Urinary bladder (tissue), 4 donors: ENCODE results near the gene WFS1. TPM values are rescaled to one million over a fixed set of nuclear protein-coding genes. Genes with fewer than 3 reads are reported as not detected.

Source experiments
- DNase-seq: peaks from one replicate; pipeline ENCODE4 v3.0.0-alpha.2; 2015; ENCODE audit errors: extremely low spot score
- H3K27ac ChIP-seq: one replicate; pipeline ENCODE4 v1.5.1; 2013; ENCODE audit warnings: low read depth, mild to moderate bottlenecking, moderate library complexity
- H3K36me3 ChIP-seq: one replicate; pipeline ENCODE4 v1.6.1; 2013; ENCODE audit warnings: mild to moderate bottlenecking, moderate library complexity; ENCODE audit not compliant: insufficient read depth
- H3K4me1 ChIP-seq: one replicate; pipeline ENCODE4 v1.6.1; 2013; ENCODE audit warnings: mild to moderate bottlenecking, moderate library complexity; ENCODE audit not compliant: insufficient read depth
- H3K4me3 ChIP-seq: one replicate; pipeline ENCODE4 v1.5.1; 2013; ENCODE audit warnings: low read depth, low read length
- WGBS: extraction: QIAGEN DNeasy Blood & Tissue Kit; methylation state at CpG from one replicate; pipeline ENCODE4 v1.1.7; 2013; 5-methylcytosine and 5-hydroxymethylcytosine counted together
- polyA plus RNA-seq: library from polyadenylated mRNA; stranded (reverse); fragments of 200-250 nt; gene quantifications from one replicate; pipeline ENCODE4 v1.2.3, GENCODE V29; 2013
- total RNA-seq: library from RNA; depleted of rRNA; stranded (reverse); fragments of >200 nt; gene quantifications from one replicate; pipeline ENCODE4 v1.2.3, GENCODE V29; 2014
- donor health status: healthy with polysubstance abuse.
- donor health status: healthy.

The WFS1 gene
- total and polyA plus RNA-seq, 2 donors, result 20.5 to 85.3 TPM

GRCh38 chr4:6259886-6260285 lies 9.8 kb upstream of the WFS1 start:
- no peaks in the 10 kb centered on the region for H3K36me3 ChIP-seq
- H3K4me1 ChIP-seq, result no peaks in the 10 kb centered on the region
- H3K4me3 ChIP-seq, result no peak overlapping the region
- 84% methylated on average over 8 of the region's 8 CpGs for WGBS
- H3K27ac ChIP-seq, result no peak overlapping the region
- no peak for DNase-seq

GRCh38 chr4:6262176-6262575 lies 7.5 kb upstream of the WFS1 start:
- DNase-seq, result no peak
- 86% methylated on average over 12 of the region's 12 CpGs for WGBS
- Histone ChIP-seq H3K4me3 (no peak overlapping the region), H3K27ac (no peak overlapping the region), H3K4me1 (no peaks in the 10 kb centered on the region), H3K36me3 (no peaks in the 10 kb centered on the region)

GRCh38 chr4:6262847-6263487 lies 6.7 kb upstream of the WFS1 start:
- no peak for DNase-seq
- 74% methylated on average over 10 of the region's 10 CpGs for WGBS
- Histone ChIP-seq H3K27ac (no peak overlapping the region), H3K36me3 (no peaks in the 10 kb centered on the region), H3K4me1 (no peaks in the 10 kb centered on the region), H3K4me3 (no peak overlapping the region)

- no peaks in the 10 kb centered on the region for H3K4me1 ChIP-seq
- no peaks in the 10 kb centered on the region for H3K36me3 ChIP-seq
- DNase-seq, result no peak
- H3K27ac ChIP-seq, result no peak overlapping the region
- WGBS, result 74% methylated on average over 15 of the region's 15 CpGs
- H3K4me3 ChIP-seq, result no peak overlapping the region
Observed at GRCh38 chr4:6263526-6264224, 6.0 kb upstream of the WFS1 start.

- Histone ChIP-seq H3K4me1 (no peaks in the 10 kb centered on the region), H3K4me3 (no peak overlapping the region), H3K36me3 (no peaks in the 10 kb centered on the region), H3K27ac (no peak overlapping the region)
- 58% methylated on average over 3 of the region's 3 CpGs for WGBS
- DNase-seq, result no peak
Observed at GRCh38 chr4:6264225-6264540, 5.5 kb upstream of the WFS1 start.

- 77% methylated on average over 3 of the region's 3 CpGs for WGBS
Observed at GRCh38 chr4:6265546-6265945, 4.1 kb upstream of the WFS1 start.

GRCh38 chr4:6267573-6267972 lies 2.1 kb upstream of the WFS1 start:
- WGBS, result 48% methylated on average over 3 of the region's 3 CpGs
- Histone ChIP-seq H3K36me3 (no peaks in the 10 kb centered on the region), H3K4me3 (no peak overlapping the region), H3K4me1 (no peaks in the 10 kb centered on the region), H3K27ac (no peak overlapping the region)
- DNase-seq, result no peak

More at GRCh38 chr4:6265546-6265945, 4.1 kb upstream of the WFS1 start:
- Histone ChIP-seq H3K4me3 (no peak overlapping the region), H3K27ac (no peak overlapping the region), H3K36me3 (no peaks in the 10 kb centered on the region), H3K4me1 (no peaks in the 10 kb centered on the region)
- DNase-seq, result no peak

GRCh38 chr4:6268650-6269615 lies 717 bp upstream of the WFS1 start:
- Histone ChIP-seq H3K36me3 (no peaks in the 10 kb centered on the region), H3K4me1 (no peaks in the 10 kb centered on the region), H3K4me3 (no peak overlapping the region), H3K27ac (no peak overlapping the region)
- WGBS, result 25% methylated on average over 32 of the region's 32 CpGs
- no peak for DNase-seq

GRCh38 chr4:6270636-6271121 lies 1.0 kb downstream of the WFS1 start:
- no peaks in the 10 kb centered on the region for H3K4me1 ChIP-seq
- WGBS, result 20% methylated on average over 8 of the region's 8 CpGs
- H3K27ac ChIP-seq, result no peak overlapping the region
- DNase-seq, result no peak
- H3K36me3 ChIP-seq, result no peaks in the 10 kb centered on the region
- peak overlapping the region; percentile 93 for H3K4me3 ChIP-seq

- no peaks in the 10 kb centered on the region for H3K36me3 ChIP-seq
- H3K4me1 ChIP-seq, result no peaks in the 10 kb centered on the region
- DNase-seq, result no peak
- WGBS, result 60% methylated on average over 9 of the region's 9 CpGs
- no peak overlapping the region for H3K4me3 ChIP-seq
- H3K27ac ChIP-seq, result no peak overlapping the region
Observed at GRCh38 chr4:6271206-6271605, 1.6 kb downstream of the WFS1 start.

- DNase-seq, result no peak
- H3K4me1 ChIP-seq, result no peaks in the 10 kb centered on the region
- 44% methylated on average over 15 of the region's 15 CpGs for WGBS
- H3K4me3 ChIP-seq, result no peak overlapping the region
- no peak overlapping the region for H3K27ac ChIP-seq
- H3K36me3 ChIP-seq, result no peaks in the 10 kb centered on the region
Observed at GRCh38 chr4:6271701-6272465, 2.2 kb downstream of the WFS1 start.

- Histone ChIP-seq H3K4me3 (no peak overlapping the region), H3K36me3 (no peaks in the 10 kb centered on the region), H3K4me1 (no peaks in the 10 kb centered on the region), H3K27ac (no peak overlapping the region)
- no peak for DNase-seq
- 29% methylated on average over 15 of the region's 15 CpGs for whole genome bisulfite sequencing
Observed at GRCh38 chr4:6272863-6273660, 3.4 kb downstream of the WFS1 start.

- Histone ChIP-seq H3K4me3 (no peak overlapping the region), H3K27ac (no peak overlapping the region), H3K36me3 (no peaks in the 10 kb centered on the region), H3K4me1 (no peaks in the 10 kb centered on the region)
- WGBS, result 36% methylated on average over 1 of the region's 1 CpG
- DNase-seq, result no peak
Observed at GRCh38 chr4:6273661-6273990, 4.0 kb downstream of the WFS1 start.
